Measurements from ENCODE around the gene CD6. TPM values are rescaled to one million over a fixed set of nuclear protein-coding genes. Genes with fewer than 3 reads are reported as not detected.
A peak's percentile ranks its signal among the peaks of the same experiment; 100 is the strongest.

CD6 gene
- total RNA-seq, 1 donor from 2014 or later: not detected

DNA sequence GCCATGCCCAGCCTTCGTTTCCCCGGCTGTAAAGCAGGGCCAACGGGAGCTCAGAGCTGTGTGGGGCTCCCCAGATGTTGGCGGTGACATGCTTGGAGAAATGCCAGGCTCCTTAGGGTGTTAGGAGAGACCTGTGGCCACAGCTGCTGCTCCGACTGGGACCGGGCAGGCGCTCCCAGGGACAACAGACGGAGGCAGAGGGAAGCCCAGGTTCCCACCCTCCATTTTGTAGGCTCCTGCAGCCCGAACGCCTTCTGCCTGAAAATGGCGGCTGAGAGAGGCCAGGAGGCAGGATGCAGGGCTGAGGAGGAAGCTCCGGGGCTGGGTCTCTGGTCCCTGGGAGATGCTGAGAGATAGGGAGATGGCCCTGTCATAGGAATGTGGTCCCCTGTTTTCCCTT lies 10.0 kb downstream of the CD6 start:
- no peak for TF ChIP-seq EZH2 (IDR thresholded peaks at IDR 0.05)
- Histone ChIP-seq H3F3A (ENCODE audit: low read depth) (no peaks in the 10 kb centered on the region), H3K27me3 (no peaks in the 10 kb centered on the region), H3K9me3 (ENCODE audit: low read depth) (no peaks in the 10 kb centered on the region), H2AFZ (replicated peaks) (no peak overlapping the region), H3K4me2 (no peak overlapping the region), H3K4me3 (no peak overlapping the region), H3K9ac (no peak overlapping the region), H4K20me1 (ENCODE audit: low read depth) (no peaks in the 10 kb centered on the region), H3K27ac (no peak overlapping the region), H3K36me3 (no peaks in the 10 kb centered on the region), H3K79me2 (ENCODE audit: low read depth) (no peaks in the 10 kb centered on the region), H3K4me1 (no peaks in the 10 kb centered on the region)
- Mint-ChIP-seq H3K36me3 (no peaks in the 10 kb centered on the region), H3K9me3 (no peaks in the 10 kb centered on the region), H3K4me1 (peaks cover 13% of the 10 kb centered on the region), H3K27me3 (ENCODE audit: insufficient read depth, low read depth) (peaks cover 2% of the 10 kb centered on the region), H3K4me3 (no peak overlapping the region), H3K27ac (no peak overlapping the region)
- DNase-seq (ENCODE audit: low spot score): no peak

DNA sequence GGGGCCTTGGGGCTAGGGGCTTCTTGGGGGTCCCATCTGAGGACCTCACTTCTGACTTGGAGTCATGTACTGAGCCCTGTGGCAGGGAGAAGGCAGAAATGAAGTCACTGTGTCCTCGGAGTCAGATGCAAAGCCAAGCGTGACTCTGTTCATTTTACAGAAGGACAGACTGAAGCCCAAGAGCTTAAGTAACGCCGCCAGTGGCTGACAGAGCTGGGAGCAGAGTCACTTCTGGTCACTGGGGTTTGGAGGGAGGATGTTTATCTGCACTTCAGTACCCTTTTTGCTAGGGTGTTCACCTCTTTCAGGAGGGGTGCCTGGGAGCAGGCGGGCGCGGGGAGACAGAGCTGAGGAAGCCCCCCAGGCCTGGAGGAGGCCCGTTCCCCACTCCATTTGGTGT lies 10.7 kb downstream of the CD6 start:
- no peak overlapping the region for H3K4me3 ChIP-seq
- no peaks in the 10 kb centered on the region for H3K79me2 ChIP-seq (ENCODE audit: low read depth)
- no peaks in the 10 kb centered on the region for H3K9me3 ChIP-seq (ENCODE audit: low read depth)
- H3F3A ChIP-seq (ENCODE audit: low read depth): no peaks in the 10 kb centered on the region
- peak overlapping the region; percentile 30 for H3K27ac Mint-ChIP-seq
- no peaks in the 10 kb centered on the region for H3K9me3 Mint-ChIP-seq
- H3K36me3 ChIP-seq: no peaks in the 10 kb centered on the region
- H3K4me2 ChIP-seq: no peak overlapping the region
- H3K9ac ChIP-seq: no peak overlapping the region
- peaks cover 9% of the 10 kb centered on the region for H3K4me1 Mint-ChIP-seq
- no peak overlapping the region for H3K27ac ChIP-seq
- H3K27me3 ChIP-seq: no peaks in the 10 kb centered on the region
- DNase-seq (ENCODE audit: low spot score): no peak
- no peaks in the 10 kb centered on the region for H3K36me3 Mint-ChIP-seq
- H4K20me1 ChIP-seq (ENCODE audit: low read depth): no peaks in the 10 kb centered on the region
- H2AFZ ChIP-seq (replicated peaks): peak overlapping the region; percentile 68
- H3K4me3 Mint-ChIP-seq: no peak overlapping the region
- TF ChIP-seq EZH2phosphoT487 (IDR thresholded peaks at IDR 0.05) (no peak), EZH2 (IDR thresholded peaks at IDR 0.05) (no peak)
- TF ChIP-seq, protein P1, sequence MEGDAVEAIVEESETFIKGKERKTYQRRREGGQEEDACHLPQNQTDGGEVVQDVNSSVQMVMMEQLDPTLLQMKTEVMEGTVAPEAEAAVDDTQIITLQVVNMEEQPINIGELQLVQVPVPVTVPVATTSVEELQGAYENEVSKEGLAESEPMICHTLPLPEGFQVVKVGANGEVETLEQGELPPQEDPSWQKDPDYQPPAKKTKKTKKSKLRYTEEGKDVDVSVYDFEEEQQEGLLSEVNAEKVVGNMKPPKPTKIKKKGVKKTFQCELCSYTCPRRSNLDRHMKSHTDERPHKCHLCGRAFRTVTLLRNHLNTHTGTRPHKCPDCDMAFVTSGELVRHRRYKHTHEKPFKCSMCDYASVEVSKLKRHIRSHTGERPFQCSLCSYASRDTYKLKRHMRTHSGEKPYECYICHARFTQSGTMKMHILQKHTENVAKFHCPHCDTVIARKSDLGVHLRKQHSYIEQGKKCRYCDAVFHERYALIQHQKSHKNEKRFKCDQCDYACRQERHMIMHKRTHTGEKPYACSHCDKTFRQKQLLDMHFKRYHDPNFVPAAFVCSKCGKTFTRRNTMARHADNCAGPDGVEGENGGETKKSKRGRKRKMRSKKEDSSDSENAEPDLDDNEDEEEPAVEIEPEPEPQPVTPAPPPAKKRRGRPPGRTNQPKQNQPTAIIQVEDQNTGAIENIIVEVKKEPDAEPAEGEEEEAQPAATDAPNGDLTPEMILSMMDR (IDR thresholded peaks at IDR 0.05): no peak
- H3K4me1 ChIP-seq: no peaks in the 10 kb centered on the region
- H3K27me3 Mint-ChIP-seq (ENCODE audit: insufficient read depth, low read depth): peaks cover 3% of the 10 kb centered on the region

DNA sequence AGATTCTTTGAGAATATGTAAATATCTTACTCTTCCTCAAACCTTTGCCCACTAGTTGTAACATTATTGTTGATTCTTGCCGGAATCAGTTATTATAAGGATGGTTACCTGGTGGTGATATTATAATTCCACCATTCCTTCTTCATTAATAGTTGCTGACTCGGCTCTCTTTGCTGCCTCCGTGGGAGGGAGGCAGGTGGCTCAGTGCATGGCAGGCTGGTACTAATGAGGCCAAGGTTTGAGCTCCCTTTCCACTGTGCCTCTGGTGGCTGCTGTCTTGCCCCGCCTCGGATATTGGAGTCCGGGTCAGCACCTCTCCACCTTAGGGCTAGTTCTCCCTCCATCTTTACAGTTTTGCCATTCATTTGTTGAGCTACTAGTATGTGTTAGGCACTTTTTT lies 12.7 kb downstream of the CD6 start:
- Histone ChIP-seq H4K20me1 (ENCODE audit: low read depth) (no peaks in the 10 kb centered on the region), H3K4me2 (no peak overlapping the region), H3F3A (ENCODE audit: low read depth) (no peaks in the 10 kb centered on the region), H3K4me3 (no peak overlapping the region), H3K27me3 (no peaks in the 10 kb centered on the region), H3K36me3 (no peaks in the 10 kb centered on the region), H3K9me3 (ENCODE audit: low read depth) (no peaks in the 10 kb centered on the region), H2AFZ (replicated peaks) (no peak overlapping the region), H3K27ac (no peak overlapping the region), H3K4me1 (no peaks in the 10 kb centered on the region), H3K79me2 (ENCODE audit: low read depth) (no peaks in the 10 kb centered on the region), H3K9ac (no peak overlapping the region)
- H3K36me3 Mint-ChIP-seq: no peaks in the 10 kb centered on the region
- no peaks in the 10 kb centered on the region for H3K9me3 Mint-ChIP-seq
- no peak overlapping the region for H3K27ac Mint-ChIP-seq
- no peak for DNase-seq (ENCODE audit: low spot score)
- TF ChIP-seq EZH2phosphoT487 (IDR thresholded peaks at IDR 0.05) (no peak), EZH2 (IDR thresholded peaks at IDR 0.05) (no peak)
- TF ChIP-seq, protein P1 (IDR thresholded peaks at IDR 0.05): no peak
- peaks cover 9% of the 10 kb centered on the region for H3K4me1 Mint-ChIP-seq
- H3K27me3 Mint-ChIP-seq (ENCODE audit: insufficient read depth, low read depth): peaks cover 3% of the 10 kb centered on the region
- no peak overlapping the region for H3K4me3 Mint-ChIP-seq

DNA sequence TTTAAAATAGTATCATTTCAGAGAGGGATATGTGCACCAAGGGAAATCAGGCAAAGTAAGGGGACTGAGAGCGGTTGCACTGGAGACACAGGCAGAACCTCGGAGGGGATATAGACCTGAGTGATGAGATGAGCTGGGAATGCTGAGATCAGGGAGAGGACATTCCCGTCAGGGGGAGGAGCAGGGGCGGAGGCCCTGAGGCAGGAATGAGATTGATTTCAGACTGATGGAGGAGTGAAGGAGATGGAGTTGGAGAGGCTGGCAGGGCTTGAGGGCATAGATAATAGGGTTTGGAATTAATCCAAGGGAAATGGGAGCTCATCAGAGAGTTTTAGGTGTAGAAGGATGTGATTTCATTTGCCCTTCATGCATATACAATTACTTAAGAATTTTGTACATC lies 13.2 kb downstream of the CD6 start:
- H3K27ac Mint-ChIP-seq: no peak overlapping the region
- TF ChIP-seq, protein P1 (IDR thresholded peaks at IDR 0.05): no peak
- no peak for TF ChIP-seq EZH2 (IDR thresholded peaks at IDR 0.05)
- TF ChIP-seq EZH2phosphoT487 (IDR thresholded peaks at IDR 0.05): no peak
- no peaks in the 10 kb centered on the region for H3K9me3 Mint-ChIP-seq
- H3K79me2 ChIP-seq (ENCODE audit: low read depth): no peaks in the 10 kb centered on the region
- no peaks in the 10 kb centered on the region for H3K4me1 ChIP-seq
- H4K20me1 ChIP-seq (ENCODE audit: low read depth): no peaks in the 10 kb centered on the region
- no peaks in the 10 kb centered on the region for H3K36me3 Mint-ChIP-seq
- no peaks in the 10 kb centered on the region for H3K9me3 ChIP-seq (ENCODE audit: low read depth)
- no peak for DNase-seq (ENCODE audit: low spot score)
- H3K4me2 ChIP-seq: no peak overlapping the region
- no peaks in the 10 kb centered on the region for H3F3A ChIP-seq (ENCODE audit: low read depth)
- H3K27me3 Mint-ChIP-seq (ENCODE audit: insufficient read depth, low read depth): peaks cover 3% of the 10 kb centered on the region
- no peak overlapping the region for H3K27ac ChIP-seq
- H3K27me3 ChIP-seq: no peaks in the 10 kb centered on the region
- H2AFZ ChIP-seq (replicated peaks): no peak overlapping the region
- peaks cover 9% of the 10 kb centered on the region for H3K4me1 Mint-ChIP-seq
- no peak overlapping the region for H3K9ac ChIP-seq
- H3K4me3 ChIP-seq: no peak overlapping the region
- no peaks in the 10 kb centered on the region for H3K36me3 ChIP-seq
- H3K4me3 Mint-ChIP-seq: no peak overlapping the region
